ENCODE data around the gene ZNF3.

GRCh38 chr7:100126931-100127865 is 45.7 kb upstream of the ZNF3 start, which contains the start of gene MBLAC1:
- no peak for TF ChIP-seq CTCF (IDR thresholded peaks at IDR 0.05)
- TF ChIP-seq POLR2A (IDR thresholded peaks at IDR 0.05; ENCODE audit: low read length), result peak; percentile 81
- TF ChIP-seq EP300 (IDR thresholded peaks at IDR 0.05), result no peak
- peak; percentile 68; the same call in 1 of the 2 replicates for TF ChIP-seq MYC (IDR thresholded peaks at IDR 0.05; ENCODE audit: borderline replicate concordance, low read length)

Data from A549 (cell line).